ENCODE measurements around the gene LTC4S. TPM values are rescaled to one million over a fixed set of nuclear protein-coding genes. Genes with fewer than 3 reads are reported as not detected.

Gene LTC4S
- total and polyA plus RNA-seq, 9 of the 15 experiments (the other 6 are each of a cell fraction or from before 2014, with no cell fraction given) = 0.17 to 0.77 (median 0.75) TPM; not detected in 6

DNA sequence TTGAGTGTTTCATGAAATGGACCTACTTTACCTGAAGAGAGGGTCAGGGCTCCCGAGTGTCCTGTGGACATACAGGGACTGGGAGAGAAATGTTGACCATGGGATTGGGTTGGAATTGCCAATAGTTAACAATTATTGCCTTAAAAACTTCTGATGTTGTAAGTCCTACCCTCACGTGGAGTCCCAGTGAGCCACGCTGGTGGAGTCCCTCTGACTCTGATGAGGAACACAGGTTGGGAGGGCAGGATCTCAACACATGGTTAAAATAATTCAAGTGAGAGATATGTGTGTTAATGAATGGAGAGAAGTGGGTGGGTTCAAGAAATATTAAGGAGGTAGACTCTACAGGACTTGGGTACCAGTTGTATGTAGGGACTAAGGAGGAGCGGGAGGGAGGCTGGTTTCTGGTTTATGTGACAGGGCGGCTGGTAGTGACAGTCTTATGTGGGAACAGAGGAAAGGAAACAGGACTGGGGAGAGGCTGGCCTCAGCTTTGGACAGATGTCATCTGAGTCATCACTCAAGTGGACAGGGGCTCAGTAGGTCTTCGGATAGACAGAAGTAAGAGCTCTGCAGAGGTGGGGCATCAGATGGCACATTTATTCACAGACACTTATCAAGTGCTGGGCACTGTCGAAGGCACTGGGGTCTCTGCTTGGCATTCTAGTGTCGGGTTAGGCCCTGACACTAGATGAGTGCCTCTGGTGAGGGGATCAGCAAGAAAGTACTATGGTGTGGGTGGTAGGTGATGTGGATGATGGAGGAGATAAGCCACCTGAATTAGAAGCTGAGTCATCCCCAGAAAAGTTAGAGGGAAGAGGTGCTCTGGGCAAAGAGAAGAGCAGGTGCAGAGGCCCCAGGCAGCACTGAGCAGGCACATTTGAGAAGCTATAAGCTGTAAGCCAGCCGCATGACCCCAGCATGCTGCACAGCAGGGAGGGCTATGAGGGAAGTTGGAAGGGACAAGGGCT lies 33.9 kb upstream of the LTC4S start:
- Histone ChIP-seq H4K20me1 (replicated peaks; ENCODE audit: control insufficient read depth, insufficient read depth, low read length) (peaks cover 39% of the 10 kb centered on the region), H3K4me2 (ENCODE audit: insufficient read depth, low read length) (no peak overlapping the region), H3K36me3 (ENCODE audit: control insufficient read depth, insufficient read depth, low read length) (peaks cover 8% of the 10 kb centered on the region; the same call in 2 of the 3 replicates), H3K79me2 (ENCODE audit: control insufficient read depth, insufficient read depth, low read length) (peaks cover 78% of the 10 kb centered on the region), H2AFZ (ENCODE audit: low read depth, low read length) (no peak overlapping the region), H3K27ac (ENCODE audit: extremely low read depth, low read depth, low read length) (no peak overlapping the region), H3K9me1 (ENCODE audit: control insufficient read depth, insufficient read depth, low read length) (peaks cover 17% of the 10 kb centered on the region), H3K27me3 (ENCODE audit: control insufficient read depth in 2 of 2, insufficient read depth in 2 of 2, low read length in 2 of 2) (no peaks in the 10 kb centered on the region), H3K4me1 (replicated peaks in 1 of 2; ENCODE audit: control insufficient read depth in 2 of 2, insufficient read depth in 2 of 2, low read length in 2 of 2) (peaks cover 16 to 37% of the 10 kb centered on the region in 2 experiments), H3K9ac (ENCODE audit: insufficient read depth in 1 of 2, low read depth in 2 of 2, low read length in 2 of 2) (peak overlapping the region in 1 of 2 experiments; percentile 44; a peak in 1 of 4 replicates), H3K4me3 (no peak overlapping the region), H3K9me3 (replicated peaks; ENCODE audit: control insufficient read depth, insufficient read depth, low read depth, low read length) (no peaks in the 10 kb centered on the region)
- ChIA-PET CTCF (ENCODE audit: low intra/inter-chr PET ratio) (no interaction called here), POLR2A (interaction anchor here (0.6 kb wide), 1 partner anchor 24 kb away, joined by 3 read pairs; no protein-coding TSS in a partner anchor)
- FAIRE-seq = no peak
- 57% methylated on average over 9 of the region's 9 CpGs for WGBS (ENCODE audit: insufficient coverage, low coverage, missing lambda C conversion rate)
- intact Hi-C loops (cut with micrococcal nuclease) (loop anchor here (5.0 kb wide), 1 partner anchor 332 kb away; no protein-coding TSS in a partner anchor), in situ Hi-C loops (cut with MboI) (no loop called here)
- ATAC-seq = no peak
- BruUV-seq (replicated peaks) = no TSS peak
- peak; percentile 32 to 50 (median 46) for DNase-seq (ENCODE audit: extremely low read depth in 1 of 4, low spot score in 3 of 4)
- TF ChIP-seq PRMT5 (CRISPR knock-in tag; IDR thresholded peaks at IDR 0.05) (no peak), TARDBP (IDR thresholded peaks at IDR 0.05) (no peak), RCOR1 (IDR thresholded peaks at IDR 0.05; ENCODE audit: borderline replicate concordance in 1 of 2, low read depth in 2 of 2, low read length in 2 of 2) (no peak), ZNF24 (IDR thresholded peaks at IDR 0.05) (no peak), CREM (IDR thresholded peaks at IDR 0.05; ENCODE audit: low read depth) (no peak), ZEB2 (IDR thresholded peaks at IDR 0.05) (peak; percentile 46; the same call in 1 of the 2 replicates), ZBTB1 (CRISPR knock-in tag; IDR thresholded peaks at IDR 0.05; ENCODE audit: borderline replicate concordance, low read depth) (no peak), GATA2 (CRISPR knock-in tag; IDR thresholded peaks at IDR 0.05) (peak; percentile 10; the same call in 1 of the 2 replicates), ZNF140 (CRISPR knock-in tag; IDR thresholded peaks at IDR 0.05) (no peak), ERF (CRISPR knock-in tag; IDR thresholded peaks at IDR 0.05) (no peak), CCNT2 (IDR thresholded peaks at IDR 0.05; ENCODE audit: borderline replicate concordance, extremely low read depth, insufficient read length, low read depth, low read length) (no peak), DPF2 (IDR thresholded peaks at IDR 0.05) (peak; percentile 25; the same call in 1 of the 2 replicates), JUND (IDR thresholded peaks at IDR 0.05; ENCODE audit: borderline replicate concordance, low read depth, low read length) (no peak; the same call in 1 of the 2 replicates), JUND (tag; IDR thresholded peaks at IDR 0.05; ENCODE audit: borderline replicate concordance, low read depth, low read length) (no peak), CTBP1 (IDR thresholded peaks at IDR 0.05; ENCODE audit: borderline replicate concordance) (peak; percentile 66), MEIS2 (IDR thresholded peaks at IDR 0.05; ENCODE audit: partially characterized antibody) (peak; percentile 85), PHB2 (IDR thresholded peaks at IDR 0.05; ENCODE audit: low read depth) (no peak), FOSL1 (tag; conservative IDR thresholded peaks at IDR 0.05) (peak; percentile 66), SMARCA4 (IDR thresholded peaks at IDR 0.05) (peak; percentile 45; the same call in 1 of the 2 replicates), MTF1 (CRISPR knock-in tag; IDR thresholded peaks at IDR 0.05; ENCODE audit: borderline replicate concordance) (no peak), TRIM24 (IDR thresholded peaks at IDR 0.05) (no peak), MBD2 (IDR thresholded peaks at IDR 0.05; ENCODE audit: borderline replicate concordance, low read depth) (no peak), HNRNPUL1 (IDR thresholded peaks at IDR 0.05; ENCODE audit: low read length) (no peak), PHB (CRISPR knock-in tag; IDR thresholded peaks at IDR 0.05) (no peak), ARID1B (IDR thresholded peaks at IDR 0.05) (peak; percentile 29; the same call in 1 of the 2 replicates)
- TF ChIP-seq, protein P1, sequence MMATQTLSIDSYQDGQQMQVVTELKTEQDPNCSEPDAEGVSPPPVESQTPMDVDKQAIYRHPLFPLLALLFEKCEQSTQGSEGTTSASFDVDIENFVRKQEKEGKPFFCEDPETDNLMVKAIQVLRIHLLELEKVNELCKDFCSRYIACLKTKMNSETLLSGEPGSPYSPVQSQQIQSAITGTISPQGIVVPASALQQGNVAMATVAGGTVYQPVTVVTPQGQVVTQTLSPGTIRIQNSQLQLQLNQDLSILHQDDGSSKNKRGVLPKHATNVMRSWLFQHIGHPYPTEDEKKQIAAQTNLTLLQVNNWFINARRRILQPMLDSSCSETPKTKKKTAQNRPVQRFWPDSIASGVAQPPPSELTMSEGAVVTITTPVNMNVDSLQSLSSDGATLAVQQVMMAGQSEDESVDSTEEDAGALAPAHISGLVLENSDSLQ (IDR thresholded peaks at IDR 0.05) = peak; percentile 64

All from K562 (cell line).